ENCODE results near the gene GAS2L1.
A peak's percentile ranks its signal among the peaks of the same experiment; 100 is the strongest.

Gene GAS2L1

DNA sequence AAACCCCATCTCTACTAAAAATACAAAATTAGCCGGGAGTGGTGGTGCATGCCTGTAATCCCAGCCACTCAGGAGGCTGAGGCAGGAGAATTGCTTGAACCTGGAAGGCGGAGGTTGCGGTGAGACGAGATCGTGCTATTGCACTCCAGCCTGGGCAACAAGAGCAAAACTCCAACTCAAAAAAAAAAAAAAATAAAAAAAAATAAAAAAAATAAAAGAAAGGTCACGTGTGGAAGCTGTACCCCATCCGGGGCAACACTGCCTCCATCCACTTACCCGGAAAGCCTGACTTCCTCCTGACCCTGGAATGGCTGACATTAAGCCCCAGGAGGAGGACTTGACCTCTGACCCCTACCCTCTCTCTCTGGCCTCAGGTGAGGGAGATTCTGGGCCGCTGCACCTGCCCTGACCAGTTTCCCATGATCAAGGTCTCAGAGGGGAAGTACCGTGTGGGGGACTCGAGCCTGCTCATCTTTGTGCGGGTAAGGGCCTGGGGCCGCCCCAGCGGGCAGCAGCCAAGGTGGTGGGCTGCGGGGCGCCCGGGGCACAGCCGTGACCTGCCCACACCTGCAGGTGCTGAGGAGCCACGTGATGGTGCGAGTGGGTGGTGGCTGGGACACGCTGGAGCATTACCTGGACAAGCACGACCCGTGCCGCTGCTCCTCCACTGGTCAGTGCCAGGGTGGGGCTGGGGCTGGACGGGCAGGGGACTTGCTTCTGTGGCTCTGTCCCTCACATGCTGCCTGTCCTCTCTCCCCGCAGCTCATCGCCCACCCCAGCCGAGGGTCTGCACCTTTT is 3.8 kb downstream of the GAS2L1 start:
- no peak for DNase-seq

DNA sequence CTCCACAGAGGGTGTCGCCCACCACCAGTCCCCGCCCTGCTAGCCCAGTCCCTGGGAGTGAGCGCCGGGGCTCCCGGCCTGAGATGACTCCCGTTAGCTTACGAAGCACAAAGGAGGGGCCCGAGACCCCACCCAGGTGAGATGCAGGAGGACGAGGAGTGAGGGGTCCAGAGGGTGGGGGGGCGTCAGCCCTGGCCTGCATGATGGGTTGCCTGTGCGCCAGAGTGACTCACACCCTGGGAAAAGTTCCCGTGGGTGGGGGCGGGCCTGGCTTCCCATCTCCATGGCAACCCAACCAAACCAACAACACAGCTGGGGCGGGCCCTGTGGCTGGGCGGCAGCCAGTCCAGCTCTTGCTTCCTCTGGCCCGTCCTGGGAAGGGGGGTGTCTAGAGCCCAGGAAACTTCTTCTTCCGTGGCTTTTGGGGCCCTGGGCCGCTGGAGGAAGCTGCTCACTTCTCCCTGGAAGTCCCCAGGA is 4.5 kb downstream of the GAS2L1 start:
- DNase-seq, result peak; percentile 93

DNA sequence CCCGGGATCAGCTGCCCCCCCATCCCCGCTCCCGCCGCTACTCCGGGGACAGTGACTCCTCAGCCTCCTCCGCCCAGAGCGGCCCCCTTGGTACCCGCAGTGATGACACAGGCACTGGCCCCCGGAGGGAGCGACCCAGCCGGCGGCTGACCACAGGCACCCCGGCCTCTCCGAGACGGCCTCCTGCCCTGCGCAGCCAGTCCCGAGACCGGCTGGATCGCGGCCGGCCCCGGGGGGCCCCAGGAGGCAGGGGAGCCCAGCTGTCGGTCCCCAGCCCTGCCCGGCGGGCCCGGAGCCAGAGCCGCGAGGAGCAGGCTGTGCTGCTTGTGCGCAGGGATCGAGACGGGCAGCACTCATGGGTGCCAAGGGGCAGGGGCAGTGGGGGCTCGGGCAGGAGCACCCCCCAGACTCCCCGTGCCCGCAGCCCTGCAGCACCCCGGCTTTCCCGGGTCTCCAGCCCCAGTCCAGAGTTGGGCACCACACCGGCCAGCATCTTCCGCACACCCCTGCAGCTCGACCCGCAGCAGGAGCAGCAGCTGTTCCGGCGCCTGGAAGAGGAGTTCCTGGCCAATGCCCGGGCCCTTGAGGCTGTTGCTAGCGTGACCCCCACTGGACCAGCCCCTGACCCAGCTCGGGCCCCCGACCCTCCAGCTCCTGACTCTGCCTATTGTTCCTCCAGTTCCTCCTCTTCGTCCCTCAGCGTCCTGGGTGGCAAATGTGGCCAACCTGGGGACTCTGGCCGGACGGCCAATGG is 5.2 kb downstream of the GAS2L1 start:
- DNase-seq, result no peak

DNA sequence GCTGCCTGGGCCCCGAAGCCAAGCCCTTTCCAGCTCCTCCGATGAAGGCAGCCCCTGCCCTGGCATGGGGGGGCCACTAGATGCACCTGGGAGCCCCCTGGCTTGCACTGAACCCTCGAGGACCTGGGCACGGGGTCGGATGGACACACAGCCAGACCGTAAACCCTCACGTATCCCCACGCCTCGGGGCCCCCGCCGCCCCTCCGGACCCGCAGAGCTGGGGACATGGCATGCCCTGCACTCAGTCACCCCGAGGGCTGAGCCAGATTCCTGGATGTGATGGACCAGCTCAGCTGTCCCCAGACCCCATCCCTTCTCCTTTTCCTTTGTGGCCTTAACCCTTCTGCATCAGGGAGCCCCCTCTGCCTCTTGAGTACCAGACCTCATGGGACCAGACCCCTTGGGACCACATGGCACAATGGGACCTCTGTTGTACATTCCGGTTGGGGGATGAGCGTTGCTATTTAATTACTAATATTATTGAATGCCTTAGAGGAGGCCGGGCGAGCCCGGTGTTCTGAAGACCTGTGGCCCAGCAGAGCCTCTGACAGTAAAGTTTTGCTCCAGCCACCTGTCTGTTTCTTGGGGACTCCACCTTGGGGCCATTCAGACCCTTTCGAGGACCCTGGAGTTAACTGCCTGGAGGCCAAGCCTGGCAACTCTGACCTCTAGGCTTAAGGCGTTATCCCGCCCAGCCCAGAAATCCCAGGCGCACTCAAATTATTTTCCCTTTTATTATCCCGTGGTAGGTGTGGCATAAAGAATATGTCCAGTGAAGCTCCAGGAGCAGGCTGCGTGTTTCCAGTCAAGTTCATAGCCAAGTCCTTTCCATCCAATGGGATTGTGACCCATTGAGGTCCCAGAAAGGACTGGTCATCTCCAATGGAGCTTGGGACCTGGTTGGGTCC is 6.0 kb downstream of the GAS2L1 start:
- DNase-seq, result no peak

DNA sequence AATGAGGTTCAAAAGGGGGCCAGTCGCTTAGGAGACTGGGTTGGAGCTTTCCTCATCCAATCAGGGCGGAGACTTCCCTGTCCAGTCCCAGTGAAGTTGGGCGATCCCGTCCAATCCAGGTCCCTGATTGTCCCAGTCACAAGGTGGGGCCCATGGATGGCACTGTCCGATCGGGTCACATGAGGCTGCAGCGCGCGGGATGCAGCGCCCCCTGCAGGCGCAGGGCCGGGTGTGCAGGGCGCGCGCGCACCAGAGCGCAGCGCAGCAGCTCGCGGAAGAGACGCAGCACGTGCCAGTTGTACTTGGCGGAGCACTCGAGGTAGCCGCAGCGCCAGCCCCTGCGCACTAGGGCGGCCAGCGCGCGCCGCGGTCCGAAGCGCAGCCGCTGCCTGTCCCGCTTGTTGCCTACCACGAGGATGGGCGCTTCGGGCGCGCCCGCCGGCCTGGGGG is 6.7 kb downstream of the GAS2L1 start:
- no peak for DNase-seq

DNA sequence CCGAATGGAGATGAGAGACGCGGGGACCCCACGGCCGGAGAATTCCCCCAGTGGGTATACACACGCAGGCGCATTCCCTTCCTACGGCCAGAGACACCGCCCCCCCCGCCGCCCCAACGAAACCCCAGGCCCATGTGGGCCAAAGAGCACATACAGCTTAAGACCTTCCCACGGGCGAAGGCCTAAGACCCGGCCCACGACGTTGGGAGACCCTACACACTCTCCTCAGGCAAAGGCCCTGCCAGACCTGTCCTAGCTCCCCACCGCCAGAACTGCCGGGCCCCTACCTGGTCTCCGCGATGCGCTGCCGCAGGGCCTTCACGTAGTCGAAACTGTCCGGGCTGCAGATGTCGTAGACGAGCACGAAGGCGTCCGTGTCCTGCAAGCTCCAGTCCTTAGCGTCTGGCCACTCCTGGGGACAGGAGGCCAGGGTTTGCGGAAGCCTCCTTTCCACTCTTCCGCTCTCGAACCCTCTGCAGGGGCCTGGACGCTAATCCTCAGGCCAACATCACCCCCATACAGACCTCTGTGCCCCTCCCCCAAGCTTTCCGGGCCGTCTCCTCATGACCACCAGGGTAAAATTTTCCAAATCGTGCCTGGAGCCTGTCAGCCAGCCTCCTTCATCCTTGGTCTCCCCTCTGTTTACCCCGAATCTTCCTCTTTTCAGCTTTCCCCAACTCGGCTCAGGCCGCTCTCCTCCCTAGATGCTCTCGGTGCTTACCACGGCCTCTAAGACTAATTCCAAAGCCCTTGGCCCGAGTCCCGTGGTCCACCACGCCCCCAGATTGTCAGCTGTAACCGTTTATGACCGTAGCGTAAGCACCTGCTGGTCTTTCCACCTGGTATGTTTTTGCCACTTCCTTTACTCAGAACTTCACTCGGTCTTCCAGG is 7.4 kb downstream of the GAS2L1 start:
- DNase-seq, result no peak

DNA sequence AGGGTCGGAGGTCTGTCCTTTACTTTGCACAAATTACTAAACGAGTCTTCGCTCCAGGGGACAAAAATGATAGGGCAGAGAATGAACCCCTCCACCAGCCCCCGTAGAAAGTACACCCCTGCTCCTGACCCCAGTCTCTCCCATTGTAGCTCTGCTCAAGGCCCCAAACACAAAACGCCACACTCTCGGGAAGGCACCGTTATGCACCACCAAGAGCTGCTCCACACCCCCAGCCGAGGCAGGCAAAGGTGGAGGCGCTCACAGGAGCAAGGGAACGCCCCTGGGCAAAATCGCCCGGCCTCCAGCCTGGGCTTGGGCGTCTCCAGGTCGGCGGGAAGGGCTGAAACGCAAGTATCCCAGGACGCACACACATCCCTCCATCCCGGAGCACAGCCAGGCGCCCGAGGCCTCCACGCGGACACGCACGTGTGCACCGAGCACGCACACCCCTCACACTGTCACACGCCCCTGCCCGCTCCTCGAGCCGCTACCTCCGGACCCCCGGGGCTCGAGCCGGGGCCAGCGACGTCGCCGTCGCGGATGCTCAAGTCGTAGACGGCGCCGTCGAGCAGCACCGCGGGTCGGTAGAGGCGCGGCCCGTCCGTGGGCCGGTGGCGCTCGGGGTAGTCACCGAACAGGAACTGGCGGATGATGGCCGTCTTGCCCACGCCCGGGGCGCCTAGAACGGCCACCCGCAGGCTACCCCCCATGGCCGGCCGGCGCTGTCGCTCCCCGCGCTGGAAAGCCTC is 8.3 kb downstream of the GAS2L1 start:
- DNase-seq, result no peak

DNA sequence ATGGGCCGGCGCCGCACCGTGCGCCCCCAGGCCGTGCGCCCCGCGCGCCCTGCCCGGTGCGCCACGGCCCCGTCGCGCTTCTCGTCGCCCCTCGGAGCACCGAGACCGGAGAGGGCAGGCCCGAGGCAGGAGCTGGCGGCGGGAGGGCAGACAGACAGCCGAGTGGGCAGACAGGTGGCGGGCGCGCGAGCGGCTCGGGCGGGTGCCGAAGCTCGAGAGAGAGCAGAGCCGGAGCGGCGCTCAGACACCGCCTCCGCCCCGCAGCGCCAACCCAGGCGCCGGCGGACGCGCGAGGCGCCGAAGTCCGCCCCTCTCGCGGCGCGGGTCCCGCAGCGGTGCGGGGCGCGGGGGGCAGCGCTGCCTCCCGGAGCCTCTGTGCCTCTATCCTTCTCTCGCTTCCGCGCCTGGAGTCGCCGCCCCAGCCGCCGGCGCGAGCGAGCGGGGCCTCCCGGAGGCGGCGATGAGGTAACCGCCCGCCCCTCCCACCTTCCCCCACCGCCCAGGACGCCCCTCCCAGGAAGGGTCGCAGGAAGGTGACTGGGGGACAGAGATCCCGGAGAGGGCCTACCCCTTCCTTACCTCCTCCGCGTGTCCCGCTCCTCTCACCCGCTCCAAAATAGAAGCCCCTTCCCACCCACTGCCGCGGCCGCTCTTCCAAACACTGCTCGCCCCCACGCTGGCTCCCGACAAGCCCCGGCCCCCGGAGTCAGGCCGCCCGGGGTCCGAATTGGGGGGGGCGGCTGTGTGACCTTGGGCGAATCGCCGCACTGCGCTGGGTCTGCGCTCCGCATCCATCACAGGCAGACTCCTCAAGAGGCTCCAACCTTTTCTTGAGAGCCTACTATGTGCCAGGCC is 9.1 kb downstream of the GAS2L1 start, which contains the start of gene RASL10A:
RASL10A (minus strand) TSS at position 412 of the 855 bp plus-strand sequence. CDS start 451 bp downstream, outside the sequence.
- no peak for DNase-seq

DNA sequence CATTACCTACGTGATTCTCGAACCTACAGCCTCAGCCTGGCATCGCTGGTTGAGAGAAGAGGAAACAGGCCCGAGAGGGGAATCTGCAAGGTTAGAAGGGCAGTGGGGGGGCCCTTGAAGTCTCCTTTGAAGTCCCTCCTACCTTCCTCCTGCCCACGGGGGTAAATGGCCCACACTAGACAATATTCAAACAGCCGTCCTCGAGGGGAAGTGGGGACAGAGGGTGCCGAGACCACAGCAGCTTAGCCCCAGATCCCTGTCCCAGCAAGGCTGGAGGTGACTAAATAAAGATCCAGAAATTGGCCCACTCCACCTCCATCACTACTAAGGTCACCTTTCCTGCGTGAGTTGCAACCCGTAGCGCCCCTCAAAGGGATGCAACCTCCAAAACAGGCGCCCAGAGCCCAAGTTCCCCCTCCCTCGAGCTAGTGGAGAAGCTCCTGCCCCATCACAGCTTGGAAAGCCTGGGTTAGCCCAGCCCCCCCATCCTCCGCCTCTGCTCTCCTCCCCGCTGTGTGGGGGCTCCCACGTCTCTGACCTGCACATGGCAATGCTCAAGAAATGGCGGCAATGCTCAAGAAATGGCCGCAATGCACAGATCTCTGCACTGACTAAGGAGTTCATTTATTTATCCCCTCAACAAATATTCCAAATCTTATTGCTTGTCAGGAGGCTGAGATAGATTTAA is 9.8 kb downstream of the GAS2L1 start:
- no peak for DNase-seq

DNA sequence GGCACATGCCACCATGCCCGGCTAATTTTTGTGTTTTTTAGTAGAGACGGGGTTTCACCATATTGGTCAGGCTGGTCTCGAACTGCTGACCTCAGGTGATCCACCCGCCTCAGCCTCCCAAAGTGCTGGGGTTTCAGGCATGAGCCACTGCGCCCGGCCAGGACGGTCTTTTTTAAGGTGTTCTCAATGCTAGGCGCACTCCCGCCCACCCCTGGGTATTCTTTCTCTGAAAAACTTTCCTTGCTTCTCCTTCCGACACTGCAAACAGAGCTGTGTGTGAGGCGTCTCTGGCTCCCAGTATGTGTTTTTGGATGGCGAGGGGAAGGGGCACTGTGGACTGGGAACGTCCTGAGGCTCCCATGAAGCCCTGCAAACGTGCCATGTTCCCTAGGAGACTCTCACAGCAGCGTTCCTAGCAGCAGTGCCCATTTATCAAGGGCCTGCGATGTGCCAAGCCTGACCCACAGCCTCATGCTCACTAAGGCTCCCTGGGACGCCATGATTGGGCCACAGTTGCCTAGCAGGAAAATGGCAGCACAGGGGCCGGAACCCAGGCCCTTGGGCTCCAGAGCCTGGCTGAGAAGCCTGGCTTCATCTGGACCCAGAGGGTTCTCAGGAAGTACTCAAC is 11.5 kb downstream of the GAS2L1 start:
- DNase-seq, result no peak

DNA sequence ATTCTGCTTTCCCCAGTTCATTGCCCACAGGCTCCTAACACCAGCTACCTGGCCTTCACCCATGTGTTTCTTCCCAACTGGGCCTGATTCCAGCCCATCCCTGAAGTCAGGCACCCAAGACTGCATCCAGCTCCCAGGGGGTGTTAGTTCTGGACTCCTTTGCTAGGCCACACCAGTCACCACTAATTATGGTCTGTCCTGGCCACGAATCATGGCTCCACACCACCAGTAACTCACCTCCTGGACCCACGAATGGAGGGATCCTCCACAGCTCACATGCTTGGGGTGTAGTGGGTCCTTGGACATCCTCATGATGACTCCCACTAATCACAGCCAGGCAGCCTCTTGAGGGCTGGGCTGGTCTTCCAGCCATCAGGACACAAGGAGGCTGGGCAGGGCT is 12.6 kb downstream of the GAS2L1 start:
- DNase-seq, result no peak

DNA sequence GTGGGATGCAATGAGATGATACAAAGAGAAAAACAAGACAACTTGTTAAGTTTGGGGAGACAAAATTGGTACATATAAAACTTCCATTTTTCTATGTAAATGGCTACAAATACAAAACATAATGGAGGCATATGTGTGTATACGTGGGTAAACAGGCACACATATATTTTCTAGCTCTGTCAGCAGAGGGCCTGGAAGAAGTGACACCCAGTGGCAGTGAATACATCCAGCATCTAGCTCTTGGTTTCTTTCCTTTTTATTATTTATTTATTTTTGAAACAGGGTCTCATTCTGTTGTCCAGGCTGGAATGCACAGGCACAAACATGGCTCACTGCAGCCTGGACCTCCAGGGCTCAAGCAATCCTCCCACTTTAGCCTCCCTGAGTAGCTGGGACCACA is 14.1 kb downstream of the GAS2L1 start:
- DNase-seq, result no peak

DNA sequence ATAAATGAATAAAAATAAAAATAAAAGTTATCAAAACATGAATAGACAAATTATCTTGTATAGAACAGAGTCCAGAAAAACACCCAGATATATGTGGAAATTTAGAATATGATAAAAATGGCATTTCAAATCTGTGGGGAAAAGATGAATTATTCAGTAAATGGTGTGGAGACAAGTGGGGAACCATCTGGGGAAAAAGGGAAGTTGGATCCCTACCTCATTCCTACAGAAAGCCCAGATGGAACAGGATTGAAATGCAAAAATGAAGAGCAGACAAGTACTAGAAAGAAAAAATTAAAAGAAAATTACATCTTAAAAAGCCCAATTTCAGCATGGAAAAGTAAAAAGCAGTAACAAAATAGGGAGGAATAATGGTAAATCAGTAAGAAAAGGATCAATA is 17.2 kb downstream of the GAS2L1 start:
- no peak for DNase-seq

DNA sequence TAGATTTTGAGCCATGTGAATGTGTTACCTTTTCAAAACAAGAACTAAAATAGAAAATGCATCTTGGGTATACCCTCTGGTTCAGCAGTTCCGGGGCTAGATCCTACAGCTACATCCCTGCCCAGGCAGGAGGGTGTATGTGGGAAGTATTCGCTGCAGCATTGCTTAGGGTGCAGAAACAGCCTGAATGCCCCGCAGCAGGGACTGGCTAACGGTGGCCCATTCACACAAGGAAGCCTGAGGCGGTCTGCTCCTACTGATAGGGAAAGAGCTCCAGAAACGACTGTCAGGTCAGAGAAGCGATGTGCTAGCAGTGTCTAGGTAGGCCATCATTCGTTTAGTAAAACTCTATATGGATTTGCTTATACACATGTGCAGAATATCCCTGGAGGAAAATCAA is 18.9 kb downstream of the GAS2L1 start:
- DNase-seq, result no peak

DNA sequence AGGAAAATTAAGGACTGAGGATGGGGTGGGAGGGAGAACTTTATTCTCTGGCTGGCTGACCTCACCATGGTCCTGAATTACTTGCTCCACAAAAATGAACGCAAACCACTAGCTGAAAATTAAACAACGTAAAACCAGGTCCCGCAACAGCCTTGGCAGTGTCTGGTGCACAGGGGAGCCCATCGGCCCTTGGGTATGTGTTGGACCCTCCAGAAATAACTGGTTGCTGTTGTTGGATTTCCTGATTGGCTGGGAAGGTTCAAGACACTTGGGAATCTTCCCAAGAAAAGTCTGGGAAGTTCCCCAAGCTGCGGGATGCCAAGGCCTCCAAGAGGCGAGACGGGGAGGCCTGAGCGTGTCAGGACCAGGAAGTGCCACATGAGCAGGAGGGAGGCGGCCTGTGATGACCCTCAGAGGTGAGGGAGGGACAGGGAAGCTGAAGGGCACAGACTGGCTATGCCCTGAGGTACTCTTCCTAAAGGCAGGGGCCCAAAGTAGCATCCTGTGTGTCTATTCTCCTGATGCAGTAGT is 19.4 kb downstream of the GAS2L1 start:
- no peak for DNase-seq

DNA sequence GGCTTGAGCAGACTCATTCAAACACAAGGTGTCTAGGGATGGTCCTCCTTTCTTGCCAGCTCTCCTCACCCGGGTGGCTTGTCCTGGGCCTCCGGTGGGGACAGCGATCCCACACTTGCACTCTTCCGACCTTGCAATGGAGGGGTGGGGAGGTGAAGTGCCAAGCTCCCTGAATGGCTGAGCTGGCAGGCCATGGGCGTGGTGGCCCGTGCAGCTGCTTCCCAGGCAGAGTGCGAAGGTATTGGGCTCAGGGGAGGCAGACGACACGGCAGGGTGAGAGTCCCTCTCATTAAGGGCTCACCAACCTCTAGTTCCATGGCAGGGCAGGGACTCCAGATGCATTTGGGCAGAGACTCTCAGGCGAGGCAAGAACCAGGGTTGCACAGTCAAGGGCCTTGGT is 20.0 kb downstream of the GAS2L1 start:
- DNase-seq, result no peak

DNA sequence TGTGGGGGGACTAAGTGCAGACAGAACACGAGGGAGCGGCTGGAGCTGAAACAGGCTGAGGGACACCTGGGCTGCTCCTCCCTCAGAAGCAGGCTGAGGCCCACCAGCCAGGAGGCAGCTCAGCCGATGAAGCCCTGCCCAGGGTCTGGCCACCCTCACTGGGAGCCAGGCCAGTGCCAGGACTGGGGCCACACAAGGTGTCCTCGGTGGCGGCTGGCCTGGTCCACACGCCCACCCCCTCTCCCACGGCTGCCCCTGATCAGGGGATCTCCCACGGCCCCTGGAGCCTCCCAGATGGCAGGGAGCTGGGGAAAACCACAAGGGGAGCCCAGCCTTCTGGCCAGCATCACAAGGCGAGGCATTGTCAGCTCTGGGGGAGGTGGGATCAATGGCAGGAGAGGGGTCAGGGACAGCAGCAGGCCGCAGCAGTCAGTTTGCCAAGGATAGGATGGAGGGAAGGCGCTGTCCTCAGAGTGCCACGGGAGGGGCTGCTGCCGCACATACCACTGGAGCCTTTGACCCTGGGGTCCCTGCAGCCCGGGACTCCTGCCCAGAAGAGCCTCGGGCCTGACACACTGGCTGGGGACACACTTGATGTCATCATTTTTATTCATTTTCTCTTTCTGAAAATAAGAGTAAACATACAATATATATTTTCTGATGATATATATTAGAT is 20.8 kb downstream of the GAS2L1 start:
- no peak for DNase-seq

DNA sequence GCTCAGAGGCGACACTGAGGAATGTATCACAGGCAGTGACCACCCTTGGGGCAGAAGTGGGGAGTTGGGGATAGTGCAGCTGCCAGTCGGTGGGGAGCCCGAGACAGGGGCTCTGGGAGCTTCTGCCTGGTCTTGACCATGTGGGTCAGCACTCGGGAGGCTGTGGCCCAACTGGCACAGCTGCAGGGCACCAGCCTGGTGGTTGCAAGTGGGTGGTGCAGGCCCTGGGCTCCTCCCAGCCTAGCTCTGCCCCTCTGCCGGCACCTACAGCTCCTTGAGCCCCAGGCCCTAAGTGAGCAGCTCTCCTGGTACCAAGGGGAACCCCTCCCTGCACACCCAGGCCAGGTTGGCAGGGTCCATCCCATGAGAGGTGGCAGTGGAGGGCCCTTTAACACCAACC is 21.6 kb downstream of the GAS2L1 start:
- DNase-seq, result no peak

Data from T1000 (cell line).